Measurements from ENCODE around the gene POLE.

GRCh38 chr12:132675757-132676432 is 11.2 kb downstream of the POLE start:
- no peak for TF ChIP-seq CTCF (IDR thresholded peaks at IDR 0.05)
- TF ChIP-seq POLR2A (IDR thresholded peaks at IDR 0.05) = no peak

Measured in body of pancreas (tissue), 4 donors.